ENCODE data around the gene TTC33.

DNA sequence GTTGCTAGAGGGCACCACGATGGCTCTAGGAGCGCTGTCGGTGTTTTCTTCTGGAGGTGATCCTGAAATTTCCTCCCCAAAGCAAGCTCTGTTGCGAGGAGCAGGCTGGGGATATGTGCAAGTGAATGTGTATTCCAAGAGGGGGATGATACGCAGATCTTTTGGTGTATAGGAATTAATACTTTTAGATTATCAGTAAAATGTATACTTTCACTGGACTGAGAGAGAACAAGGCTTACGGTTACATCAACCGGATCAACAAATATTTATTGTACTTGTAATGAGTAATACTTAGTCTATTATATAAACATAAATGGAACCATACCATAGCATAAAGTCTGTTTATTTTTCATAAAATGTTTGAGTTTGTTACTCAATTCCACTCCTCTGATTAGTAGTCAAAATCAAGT, 43.0 kb upstream of the TTC33 start:
- no peak for TF ChIP-seq EZH2 (IDR thresholded peaks at IDR 0.05; ENCODE audit: insufficient read depth, poor library complexity, severe bottlenecking)
- no peak for TF ChIP-seq EZH2phosphoT487 (IDR thresholded peaks at IDR 0.05; ENCODE audit: insufficient read depth, low read depth)

Data from GM23248 (cell line).